ENCODE results near the gene HEPHL1.
"Not testable (repeated sequence)": the region's sequence is repeated elsewhere in the genome, so short reads cannot be mapped to it uniquely, and the experiment has no call there.

The HEPHL1 gene

GRCh38 chr11:94020777-94021481 lies at the start of gene HEPHL1:
Gene HEPHL1 (plus strand): TSS chr11:94021354. CDS start chr11:94021369, 15 bp downstream.
- no peak for FAIRE-seq
- peak; percentile 59 for DNase-seq (ENCODE audit: low spot score)

GRCh38 chr11:93972790-93973189 lies 48.4 kb upstream of the HEPHL1 start:
- no peak for FAIRE-seq
- DNase-seq (ENCODE audit: low spot score) = no peak

DNA sequence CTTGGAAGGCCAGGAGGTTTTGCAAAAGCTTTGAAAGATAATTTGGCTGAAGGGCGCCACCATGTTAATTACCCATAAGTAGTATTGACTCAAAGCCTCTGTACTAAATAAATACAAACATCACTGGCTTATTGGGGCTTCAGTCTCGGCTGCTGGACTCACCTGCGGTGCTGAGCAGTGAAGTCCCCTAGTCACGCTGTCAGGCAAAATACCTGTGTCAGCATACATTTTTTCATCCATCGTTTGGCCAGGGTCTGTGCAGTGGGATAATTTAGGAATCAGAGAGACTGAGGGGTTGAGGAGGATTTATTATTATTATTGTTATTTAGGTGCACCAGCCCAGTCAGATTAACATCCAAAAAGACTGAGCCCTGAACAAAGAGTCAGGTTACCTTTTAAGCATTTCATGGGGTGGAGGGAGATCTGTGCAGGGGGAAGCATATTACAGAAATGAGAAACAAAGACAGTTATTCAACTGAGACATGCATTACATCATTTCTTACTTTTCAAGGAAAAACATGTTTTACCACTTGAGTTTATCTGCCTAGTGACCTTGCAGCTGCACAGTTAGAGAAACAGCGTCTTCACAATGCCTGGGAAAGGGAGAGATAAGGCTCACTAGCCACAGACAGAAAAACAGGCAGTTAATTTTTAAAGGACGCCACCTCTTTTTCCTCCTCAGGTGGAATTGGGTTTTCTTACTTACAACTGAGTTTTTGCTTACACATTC lies 47.7 kb upstream of the HEPHL1 start:
- DNase-seq (ENCODE audit: low spot score); FAIRE-seq: not testable (repeated sequence)

GRCh38 chr11:93974759-93975158 lies 46.4 kb upstream of the HEPHL1 start:
- DNase-seq (ENCODE audit: low spot score) = no peak
- FAIRE-seq = no peak

DNA sequence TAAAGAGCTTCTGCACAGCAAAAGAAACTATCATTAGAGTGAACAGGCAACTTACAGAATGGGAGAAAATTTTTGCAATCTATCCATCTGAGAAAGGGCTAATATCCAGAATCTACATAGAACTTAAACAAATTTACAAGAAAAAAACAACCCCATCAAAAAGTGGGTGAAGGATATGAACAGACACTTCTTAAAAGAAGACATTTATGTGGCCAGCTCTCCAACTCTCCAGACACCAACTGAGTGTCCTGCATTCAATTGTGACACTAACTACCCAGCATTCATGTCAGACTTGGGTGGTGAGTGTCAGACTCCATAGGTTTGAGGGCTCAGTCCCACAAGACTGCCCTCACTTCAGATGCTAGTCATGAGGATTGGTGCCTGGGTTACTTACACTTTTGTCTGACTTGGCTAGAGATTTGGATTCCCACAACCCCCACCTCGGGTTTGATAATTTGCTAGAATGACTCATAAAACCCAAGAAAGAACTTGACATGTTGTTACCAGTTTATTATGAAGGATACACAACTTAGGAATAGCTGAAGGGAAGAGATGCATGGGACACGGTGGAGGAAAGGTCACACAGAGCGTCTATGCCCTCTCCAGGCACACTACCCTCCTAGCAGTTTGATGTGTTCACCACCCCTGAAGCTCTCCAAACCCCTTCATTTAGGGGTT lies 44.4 kb upstream of the HEPHL1 start:
- FAIRE-seq; DNase-seq (ENCODE audit: low spot score): not testable (repeated sequence)

GRCh38 chr11:93983542-93984195 lies 37.5 kb upstream of the HEPHL1 start:
- no peak for FAIRE-seq

DNA sequence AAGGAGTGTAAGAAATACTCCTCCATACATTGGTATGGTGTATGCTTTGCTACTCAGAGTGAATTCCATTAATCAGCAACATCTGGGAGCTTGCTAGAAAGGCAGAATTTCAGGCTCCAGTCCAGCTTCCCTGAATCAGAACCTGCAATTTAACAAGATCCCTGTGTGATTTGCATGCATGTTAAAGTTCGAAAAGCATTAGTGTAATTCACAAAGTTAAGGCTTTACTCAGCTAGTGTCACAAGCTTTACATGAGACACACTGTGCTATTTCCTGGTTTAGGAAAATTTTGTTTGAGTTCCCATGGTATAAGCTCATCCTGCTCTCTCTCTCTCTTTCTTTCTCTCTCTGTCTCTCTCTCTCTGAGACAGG lies 37.0 kb upstream of the HEPHL1 start:
- DNase-seq (ENCODE audit: low spot score) (no peak), FAIRE-seq (no peak)

More at GRCh38 chr11:93983542-93984195, 37.5 kb upstream of the HEPHL1 start:
- DNase-seq (ENCODE audit: low spot score) = no peak

DNA sequence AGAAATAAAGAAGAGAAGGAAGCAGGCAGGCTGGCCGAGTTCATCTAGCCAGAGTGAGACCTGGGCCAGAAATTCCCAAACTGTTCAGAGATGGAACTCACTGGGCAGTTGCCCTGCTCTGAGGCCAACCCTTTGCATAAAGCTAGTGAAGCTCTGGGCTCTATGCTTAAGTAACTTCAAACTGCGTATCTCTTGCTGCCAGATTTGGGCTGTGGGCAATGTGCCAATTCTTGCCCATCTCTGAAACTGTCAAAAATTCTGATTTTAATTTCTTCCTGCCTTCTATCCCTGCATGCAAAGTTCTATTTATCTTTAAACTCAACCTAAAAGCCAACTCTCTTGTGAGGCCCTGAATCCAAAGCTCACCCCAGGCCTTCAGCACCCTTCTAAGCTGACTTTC lies 36.2 kb upstream of the HEPHL1 start:
- FAIRE-seq = no peak

DNA sequence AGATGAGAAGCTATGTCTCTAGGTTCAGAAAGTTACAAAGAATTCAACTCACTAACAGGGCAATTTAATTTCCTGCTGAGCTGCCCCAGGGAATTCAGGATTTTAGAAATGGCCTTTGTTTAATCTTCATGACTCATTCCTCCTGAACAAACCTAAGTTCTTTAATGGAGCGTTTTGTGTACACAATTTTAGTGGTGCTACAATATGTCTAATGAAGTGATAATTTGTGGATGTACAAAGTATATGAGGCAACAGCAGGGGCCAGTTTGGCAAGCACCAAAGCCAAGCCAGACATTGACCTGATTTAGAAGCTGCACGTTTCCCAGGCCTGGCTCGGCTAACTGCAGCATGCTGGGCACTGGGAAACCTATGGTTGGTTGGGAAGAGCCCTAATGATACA lies 34.4 kb upstream of the HEPHL1 start:
- peak; percentile 27 for DNase-seq (ENCODE audit: low spot score)

More for the DNA sequence above, 36.2 kb upstream of the HEPHL1 start:
- DNase-seq (ENCODE audit: low spot score) = no peak

GRCh38 chr11:93988455-93988854 lies 32.7 kb upstream of the HEPHL1 start:
- no peak for FAIRE-seq
- DNase-seq (ENCODE audit: low spot score) = no peak

More for the DNA sequence above, 34.4 kb upstream of the HEPHL1 start:
- FAIRE-seq = no peak

GRCh38 chr11:93988912-93989311 lies 32.2 kb upstream of the HEPHL1 start:
- FAIRE-seq = no peak
- DNase-seq (ENCODE audit: low spot score) = no peak

DNA sequence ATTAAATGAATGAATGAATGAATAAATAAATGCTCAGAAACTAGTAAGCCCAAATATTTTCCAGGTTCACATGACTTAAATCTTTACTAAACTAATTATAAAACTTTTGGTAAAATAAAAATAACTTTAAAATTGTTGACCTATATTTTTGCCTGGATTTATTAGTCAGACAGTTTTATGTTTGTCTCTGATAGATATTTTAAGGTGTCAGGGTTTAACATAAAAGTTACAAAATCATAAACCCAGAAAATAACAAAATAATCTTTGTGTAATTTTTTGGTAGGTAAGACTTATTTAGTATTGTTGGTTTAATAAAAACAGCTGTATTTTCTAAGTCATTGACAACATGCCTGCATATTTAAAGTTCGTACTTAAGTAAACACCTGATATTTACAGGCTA lies 27.4 kb upstream of the HEPHL1 start:
- DNase-seq (ENCODE audit: low spot score) (no peak), FAIRE-seq (no peak)

- DNase-seq (ENCODE audit: low spot score) (no peak), FAIRE-seq (no peak)
Measured at GRCh38 chr11:93997741-93998140, 23.4 kb upstream of the HEPHL1 start.

DNA sequence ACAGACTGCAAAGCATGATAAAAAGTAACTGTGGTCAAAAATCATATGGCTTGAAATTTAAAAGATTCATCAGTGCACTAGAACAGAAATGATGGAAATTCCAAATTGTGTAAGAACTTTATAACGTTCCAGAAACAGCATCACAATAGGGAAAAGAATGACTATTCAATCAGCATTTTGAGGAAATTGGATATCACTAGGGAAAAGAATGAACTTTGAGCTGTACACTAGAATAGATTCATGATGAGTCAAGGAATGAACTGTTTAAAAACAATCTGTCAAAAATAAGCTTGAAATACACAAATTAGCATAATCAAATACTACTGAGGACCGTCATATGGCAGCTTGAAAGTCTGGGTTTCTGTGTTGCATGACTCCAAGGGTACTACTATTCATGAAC lies 20.5 kb upstream of the HEPHL1 start:
- no peak for FAIRE-seq
- DNase-seq (ENCODE audit: low spot score) = no peak

GRCh38 chr11:94002226-94002625 lies 18.9 kb upstream of the HEPHL1 start:
- no peak for FAIRE-seq
- no peak for DNase-seq (ENCODE audit: low spot score)

- no peak for FAIRE-seq
- DNase-seq (ENCODE audit: low spot score) = no peak
Measured at GRCh38 chr11:94007426-94007825, 13.7 kb upstream of the HEPHL1 start.

DNA sequence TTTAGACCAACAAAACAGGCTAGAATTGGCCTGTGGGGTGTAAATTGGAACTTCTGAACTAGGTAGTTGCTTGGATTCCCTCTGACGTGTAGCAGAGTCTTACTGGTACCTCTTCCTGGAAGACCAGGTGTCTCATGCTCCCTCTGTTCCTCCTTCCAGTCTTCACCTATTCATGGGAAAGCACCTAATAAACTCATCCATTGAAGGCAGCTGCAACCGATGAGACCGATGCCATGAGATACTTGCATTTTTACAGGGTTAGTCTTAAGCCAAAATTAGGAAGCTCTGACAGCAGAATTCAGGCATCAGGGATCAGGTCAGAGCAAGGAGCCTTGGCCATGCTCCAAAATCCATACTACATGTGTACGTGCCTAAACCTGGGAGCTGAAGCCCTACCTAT lies 13.2 kb upstream of the HEPHL1 start:
- no peak for DNase-seq (ENCODE audit: low spot score)

GRCh38 chr11:94010136-94010535 lies 11.0 kb upstream of the HEPHL1 start:
- DNase-seq (ENCODE audit: low spot score) = no peak
- no peak for FAIRE-seq

More for the DNA sequence above, 13.2 kb upstream of the HEPHL1 start:
- no peak for FAIRE-seq

- FAIRE-seq (no peak), DNase-seq (ENCODE audit: low spot score) (peak; percentile 46)
Measured at GRCh38 chr11:94011478-94011877, 9.7 kb upstream of the HEPHL1 start.

DNA sequence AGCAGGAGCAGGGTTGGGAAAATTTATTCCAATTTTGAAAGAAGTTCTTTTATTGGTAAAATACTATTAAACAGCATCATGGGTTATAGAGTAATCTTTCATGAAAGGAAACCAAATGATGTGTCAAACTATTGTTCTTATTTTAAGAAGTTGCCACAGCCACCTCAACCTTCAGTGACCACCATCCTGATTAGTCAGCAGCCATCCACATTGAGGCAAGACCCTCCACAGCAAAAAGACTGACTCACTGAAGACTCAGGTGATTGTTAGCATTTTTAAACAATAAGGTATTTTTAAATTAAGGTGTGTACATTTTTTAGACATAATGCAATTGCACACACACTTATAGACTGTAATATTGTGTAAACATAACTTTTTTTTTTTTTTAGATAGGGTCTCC lies 3.7 kb upstream of the HEPHL1 start:
- DNase-seq (ENCODE audit: low spot score) (no peak), FAIRE-seq (peak; percentile 44)

DNA sequence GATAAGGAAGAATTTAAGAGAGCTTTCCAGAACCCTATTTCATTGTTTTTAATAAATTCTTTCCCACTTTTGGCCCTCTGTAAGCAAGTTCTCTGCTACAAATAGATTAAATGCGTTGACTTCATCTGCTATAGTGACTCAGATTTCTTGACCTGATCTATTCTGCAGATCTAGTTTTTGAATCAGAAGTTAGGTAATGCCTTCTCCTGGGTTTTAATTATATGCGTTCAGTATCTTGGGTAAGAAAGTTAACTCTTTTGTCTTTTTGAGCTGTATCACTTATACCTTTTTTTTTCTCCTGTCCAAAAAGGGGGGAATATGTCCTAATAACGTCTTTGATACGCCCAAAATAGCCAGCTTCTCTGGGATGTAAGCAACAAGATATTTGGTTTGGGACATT lies 2.4 kb upstream of the HEPHL1 start:
- FAIRE-seq (no peak), DNase-seq (ENCODE audit: low spot score) (no peak)

GRCh38 chr11:94023856-94024255 lies 2.7 kb downstream of the HEPHL1 start:
- FAIRE-seq (peak; percentile 66), DNase-seq (ENCODE audit: low spot score) (no peak)

Measured in urothelium cell line (cell line).